ENCODE measurements around the gene SERGEF.

The SERGEF gene

GRCh38 chr11:17775507-17776211 is 237.2 kb downstream of the SERGEF start:
- H3K27ac ChIP-seq = no peak overlapping the region
- no peak for TF ChIP-seq ZFX (IDR thresholded peaks at IDR 0.05)

DNA sequence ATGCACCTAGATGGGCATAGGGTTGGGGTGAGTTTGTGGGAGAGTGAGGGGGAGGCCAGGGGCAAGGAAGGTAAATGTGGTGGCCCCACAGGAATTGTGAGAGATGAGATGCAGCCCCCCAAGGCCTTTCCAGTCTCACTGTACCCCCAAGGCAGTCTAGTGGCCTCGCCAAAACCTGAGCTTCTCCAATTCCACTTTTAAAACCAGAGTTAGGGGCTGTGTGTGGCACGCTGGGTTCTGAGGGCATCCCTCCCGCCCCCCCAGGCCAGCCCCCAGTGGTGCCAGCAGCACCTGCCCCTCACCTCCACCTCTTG is 237.9 kb downstream of the SERGEF start:
- no peak overlapping the region for H3K27ac ChIP-seq
- no peak for TF ChIP-seq ZFX (IDR thresholded peaks at IDR 0.05)
- TF ChIP-seq, protein P1, sequence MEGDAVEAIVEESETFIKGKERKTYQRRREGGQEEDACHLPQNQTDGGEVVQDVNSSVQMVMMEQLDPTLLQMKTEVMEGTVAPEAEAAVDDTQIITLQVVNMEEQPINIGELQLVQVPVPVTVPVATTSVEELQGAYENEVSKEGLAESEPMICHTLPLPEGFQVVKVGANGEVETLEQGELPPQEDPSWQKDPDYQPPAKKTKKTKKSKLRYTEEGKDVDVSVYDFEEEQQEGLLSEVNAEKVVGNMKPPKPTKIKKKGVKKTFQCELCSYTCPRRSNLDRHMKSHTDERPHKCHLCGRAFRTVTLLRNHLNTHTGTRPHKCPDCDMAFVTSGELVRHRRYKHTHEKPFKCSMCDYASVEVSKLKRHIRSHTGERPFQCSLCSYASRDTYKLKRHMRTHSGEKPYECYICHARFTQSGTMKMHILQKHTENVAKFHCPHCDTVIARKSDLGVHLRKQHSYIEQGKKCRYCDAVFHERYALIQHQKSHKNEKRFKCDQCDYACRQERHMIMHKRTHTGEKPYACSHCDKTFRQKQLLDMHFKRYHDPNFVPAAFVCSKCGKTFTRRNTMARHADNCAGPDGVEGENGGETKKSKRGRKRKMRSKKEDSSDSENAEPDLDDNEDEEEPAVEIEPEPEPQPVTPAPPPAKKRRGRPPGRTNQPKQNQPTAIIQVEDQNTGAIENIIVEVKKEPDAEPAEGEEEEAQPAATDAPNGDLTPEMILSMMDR (conservative IDR thresholded peaks at IDR 0.05) = no peak

- H3K27ac ChIP-seq = no peak overlapping the region
- TF ChIP-seq, protein P1 (conservative IDR thresholded peaks at IDR 0.05) = no peak
- TF ChIP-seq ZFX (IDR thresholded peaks at IDR 0.05) = no peak
Measured at GRCh38 chr11:17774232-17775034, 238.4 kb downstream of the SERGEF start.

GRCh38 chr11:17773674-17774073 is 239.2 kb downstream of the SERGEF start:
- TF ChIP-seq, protein P1 (conservative IDR thresholded peaks at IDR 0.05) = no peak
- TF ChIP-seq ZFX (IDR thresholded peaks at IDR 0.05) = no peak
- H3K27ac ChIP-seq = no peak overlapping the region

GRCh38 chr11:17772704-17773600 is 239.9 kb downstream of the SERGEF start:
- TF ChIP-seq ZFX (IDR thresholded peaks at IDR 0.05) = no peak
- TF ChIP-seq, protein P1 (conservative IDR thresholded peaks at IDR 0.05) = no peak
- no peak overlapping the region for H3K27ac ChIP-seq

GRCh38 chr11:17771841-17772401 is 240.9 kb downstream of the SERGEF start:
- TF ChIP-seq, protein P1 (conservative IDR thresholded peaks at IDR 0.05) = no peak
- no peak for TF ChIP-seq ZFX (IDR thresholded peaks at IDR 0.05)
- no peak overlapping the region for H3K27ac ChIP-seq

DNA sequence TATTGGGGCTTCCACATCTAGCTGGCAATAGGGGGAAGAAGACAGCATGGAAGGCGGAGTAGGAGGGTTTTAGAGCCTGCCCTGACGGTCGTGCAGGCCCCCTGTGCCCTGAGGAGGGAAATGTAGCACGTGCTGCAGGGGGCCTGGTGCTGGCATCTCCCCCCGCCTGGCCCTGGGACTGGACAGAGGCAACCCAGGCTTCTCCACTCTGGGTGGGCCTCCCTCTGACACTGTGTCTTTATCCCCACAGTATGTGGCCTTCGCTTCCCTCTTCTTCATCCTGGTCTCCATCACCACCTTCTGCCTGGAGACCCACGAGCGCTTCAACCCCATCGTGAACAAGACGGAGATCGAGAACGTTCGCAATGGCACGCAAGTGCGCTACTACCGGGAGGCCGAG is 241.4 kb downstream of the SERGEF start:
- TF ChIP-seq, protein P1 (conservative IDR thresholded peaks at IDR 0.05) = no peak
- no peak for TF ChIP-seq ZFX (IDR thresholded peaks at IDR 0.05)
- no peak overlapping the region for H3K27ac ChIP-seq
